Activated T-cell treated with anti-CD3 and anti-CD28 coated beads for 4 hours (primary cell): ENCODE results near the gene CAND1.

Experiments
- DNase-seq: peaks from one replicate; pipeline ENCODE4 v3.0.0-alpha.2; 2020

The CAND1 gene

GRCh38 chr12:67268896-67269632 lies at the start of gene CAND1:
Gene CAND1, plus strand, starts transcription at chr12:67269358. Its CDS starts 360 bp downstream, at chr12:67269718.
- peak; percentile 96 for DNase-seq

GRCh38 chr12:67220065-67220464 lies 49.1 kb upstream of the CAND1 start:
- DNase-seq = no peak

- no peak for DNase-seq
Measured at GRCh38 chr12:67222302-67222701, 46.9 kb upstream of the CAND1 start.

- no peak for DNase-seq
Measured at GRCh38 chr12:67223225-67223624, 45.9 kb upstream of the CAND1 start.

- DNase-seq = no peak
Measured at GRCh38 chr12:67237231-67237630, 31.9 kb upstream of the CAND1 start.

- DNase-seq = no peak
Measured at GRCh38 chr12:67239061-67239460, 30.1 kb upstream of the CAND1 start.

GRCh38 chr12:67241482-67241881 lies 27.7 kb upstream of the CAND1 start:
- DNase-seq = no peak

GRCh38 chr12:67243260-67243659 lies 25.9 kb upstream of the CAND1 start:
- no peak for DNase-seq

- DNase-seq = no peak
Measured at GRCh38 chr12:67245571-67245970, 23.6 kb upstream of the CAND1 start.

- DNase-seq = no peak
Measured at GRCh38 chr12:67251012-67251411, 18.1 kb upstream of the CAND1 start.

- no peak for DNase-seq
Measured at GRCh38 chr12:67254372-67255026, 14.7 kb upstream of the CAND1 start.

- DNase-seq = no peak
Measured at GRCh38 chr12:67256649-67257048, 12.5 kb upstream of the CAND1 start.

GRCh38 chr12:67263471-67263870 lies 5.7 kb upstream of the CAND1 start:
- DNase-seq = no peak

GRCh38 chr12:67268335-67268895 lies 743 bp upstream of the CAND1 start:
- peak; percentile 75 for DNase-seq

GRCh38 chr12:67269633-67270573 lies 745 bp downstream of the CAND1 start:
- DNase-seq = peak; percentile 25

- no peak for DNase-seq
Measured at GRCh38 chr12:67270622-67271021, 1.5 kb downstream of the CAND1 start.

GRCh38 chr12:67271976-67272375 lies 2.8 kb downstream of the CAND1 start:
- no peak for DNase-seq

GRCh38 chr12:67274186-67274585 lies 5.0 kb downstream of the CAND1 start:
- DNase-seq = no peak

- no peak for DNase-seq
Measured at GRCh38 chr12:67275380-67275913, 6.3 kb downstream of the CAND1 start.

GRCh38 chr12:67276421-67276820 lies 7.3 kb downstream of the CAND1 start:
- DNase-seq = no peak

- no peak for DNase-seq
Measured at GRCh38 chr12:67279637-67280036, 10.5 kb downstream of the CAND1 start.

- no peak for DNase-seq
Measured at GRCh38 chr12:67280088-67280487, 10.9 kb downstream of the CAND1 start.

GRCh38 chr12:67280572-67280971 lies 11.4 kb downstream of the CAND1 start:
- DNase-seq = no peak
